Heart left ventricle (tissue), 13 donors: Measurements from ENCODE around the gene TP53AIP1.

Experiments used
- CTCF ChIP-seq, 12 donors: fragments of 200-600 bp; sonication (generic) in 4 of 12; IDR thresholded peaks; one replicate each; pipeline versions ENCODE4 v1.5.0 to v1.8.0; 2018 to 2022; ENCODE audit warnings: antibody characterized with exemption in 12 of 12, mild to moderate bottlenecking in 5 of 12
- POLR2A ChIP-seq, 2 donors: fragments of 450-650 bp; IDR thresholded peaks; one replicate each; pipeline ENCODE4 v1.6.1; 2017; ENCODE audit warnings: antibody characterized with exemption in 2 of 2, mild to moderate bottlenecking in 2 of 2, moderate library complexity in 2 of 2
- donor health status: ischemic (EF 13 %, LVEDD 7.1; RV severe dilation, severe dysfunction).
- donor health status: DM: no; HTN: yes; CAD: no.
- donor health status: DM: no; HTN: no; CAD: no.
- donor health status: ischemic (EF 25% LVEDD 6.9; RV normal size, moderate dysfunction).
- donor health status: ischemic (EF 25% LVEDD 5.7; RV mildly dilated, moderate dysfunction).
- donor health status: ischemic (EF 35%, LVEDD 5.7; RV mildly dilated, moderate dysfunction).
- donor health status: nonischemic (EF 11% LVEDD 7.7; RV severe dilation, severe dysfunction).
- donor health status: DM: yes; HTN: yes; CAD: no.
- donor health status: PGD.
- donor health status: ischemic (EF 29% LVEDD 5.4; RV normal size, mild dysfunction).
- donor health status: nonischemic (EF 23%, LVEDD 6.1; RV moderate dilation, normal function).

GRCh38 chr11:128926437-128927107 lies 16.1 kb downstream of the TP53AIP1 start:
- no peak for TF ChIP-seq CTCF (IDR thresholded peaks at IDR 0.05)
- no peak for TF ChIP-seq POLR2A (IDR thresholded peaks at IDR 0.05)
